Ecto neural progenitor cell (in vitro differentiated cells): ENCODE results near the gene OTOGL.

Source experiments
- DNase-seq: peaks from one replicate; pipeline ENCODE4 v3.0.0-alpha.2; 2018; ENCODE audit warnings: low spot score

OTOGL gene

GRCh38 chr12:80374615-80375014 is 275.3 kb downstream of the OTOGL start:
- DNase-seq, result no peak

- no peak for DNase-seq
Observed at GRCh38 chr12:80377140-80377794, 277.9 kb downstream of the OTOGL start.

GRCh38 chr12:80381121-80381520 is 281.8 kb downstream of the OTOGL start:
- DNase-seq, result no peak

- no peak for DNase-seq
Observed at GRCh38 chr12:80382254-80382653, 282.9 kb downstream of the OTOGL start.

- DNase-seq, result peak; percentile 62
Observed at GRCh38 chr12:80400571-80400991, 301.2 kb downstream of the OTOGL start.

GRCh38 chr12:80401191-80401590 is 301.9 kb downstream of the OTOGL start:
- DNase-seq, result no peak

GRCh38 chr12:80404629-80405028 is 305.3 kb downstream of the OTOGL start:
- DNase-seq, result no peak

- no peak for DNase-seq
Observed at GRCh38 chr12:80406253-80406652, 306.9 kb downstream of the OTOGL start.

GRCh38 chr12:80411787-80412186 is 312.4 kb downstream of the OTOGL start:
- no peak for DNase-seq

GRCh38 chr12:80412343-80412953 is 313.1 kb downstream of the OTOGL start:
- no peak for DNase-seq

GRCh38 chr12:80413462-80413861 is 314.1 kb downstream of the OTOGL start:
- no peak for DNase-seq

- no peak for DNase-seq
Observed at GRCh38 chr12:80415466-80415865, 316.1 kb downstream of the OTOGL start.

- DNase-seq, result no peak
Observed at GRCh38 chr12:80419644-80420043, 320.3 kb downstream of the OTOGL start.

- no peak for DNase-seq
Observed at GRCh38 chr12:80420075-80420474, 320.7 kb downstream of the OTOGL start.

GRCh38 chr12:80422550-80422949 is 323.2 kb downstream of the OTOGL start:
- DNase-seq, result no peak
